GM13977 (cell line): Measurements from ENCODE around the gene MORF4L1.
"Not testable (repeated sequence)": the region's sequence is repeated elsewhere in the genome, so short reads cannot be mapped to it uniquely, and the experiment has no call there.

ENCODE experiments used
- DNase-seq: peaks from one replicate; pipeline ENCODE4 v3.0.0; 2012; ENCODE audit warnings: low spot score
- in situ Hi-C: fragments of 300-500 bp; cut with MboI; formaldehyde crosslinking; loops from one replicate; pipeline ENCODE4 v1.12.0; 2022; ENCODE audit warnings: low sequenced_read_pairs, low pct_unique_long_range_greater_than_20kb, mixed read lengths, inconsistent platforms; ENCODE audit not compliant: unreplicated experiment
- TF ChIP-seq, protein P1 (sequence below): IDR thresholded peaks from 2 replicates; pipeline ENCODE4 v1.5.1; 2012; ENCODE audit warnings: mild to moderate bottlenecking, control low read depth; ENCODE audit not compliant: insufficient read depth; ENCODE audit errors: extremely low read depth, missing control alignments

MORF4L1 gene

DNA sequence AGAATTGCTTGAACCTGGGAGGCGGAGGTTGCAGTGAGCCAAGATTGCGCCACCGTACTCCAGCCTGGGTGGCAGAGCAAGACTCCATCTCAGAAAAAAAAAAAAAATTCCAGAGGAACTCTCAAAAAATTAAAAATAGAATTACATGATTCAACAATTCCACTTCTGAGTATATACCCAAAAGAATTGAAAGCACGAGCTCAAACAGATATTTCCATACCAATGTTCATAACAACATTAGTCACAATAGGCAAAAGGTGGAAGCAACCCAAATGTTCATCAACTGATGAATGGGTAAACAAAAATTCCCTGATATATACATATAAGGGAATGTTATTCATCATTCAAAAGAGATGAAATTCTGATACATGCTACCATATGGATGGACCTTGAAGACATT lies 16.9 kb upstream of the MORF4L1 start:
- in situ Hi-C loops: no loop called here
- no peak for DNase-seq
- TF ChIP-seq, protein P1, sequence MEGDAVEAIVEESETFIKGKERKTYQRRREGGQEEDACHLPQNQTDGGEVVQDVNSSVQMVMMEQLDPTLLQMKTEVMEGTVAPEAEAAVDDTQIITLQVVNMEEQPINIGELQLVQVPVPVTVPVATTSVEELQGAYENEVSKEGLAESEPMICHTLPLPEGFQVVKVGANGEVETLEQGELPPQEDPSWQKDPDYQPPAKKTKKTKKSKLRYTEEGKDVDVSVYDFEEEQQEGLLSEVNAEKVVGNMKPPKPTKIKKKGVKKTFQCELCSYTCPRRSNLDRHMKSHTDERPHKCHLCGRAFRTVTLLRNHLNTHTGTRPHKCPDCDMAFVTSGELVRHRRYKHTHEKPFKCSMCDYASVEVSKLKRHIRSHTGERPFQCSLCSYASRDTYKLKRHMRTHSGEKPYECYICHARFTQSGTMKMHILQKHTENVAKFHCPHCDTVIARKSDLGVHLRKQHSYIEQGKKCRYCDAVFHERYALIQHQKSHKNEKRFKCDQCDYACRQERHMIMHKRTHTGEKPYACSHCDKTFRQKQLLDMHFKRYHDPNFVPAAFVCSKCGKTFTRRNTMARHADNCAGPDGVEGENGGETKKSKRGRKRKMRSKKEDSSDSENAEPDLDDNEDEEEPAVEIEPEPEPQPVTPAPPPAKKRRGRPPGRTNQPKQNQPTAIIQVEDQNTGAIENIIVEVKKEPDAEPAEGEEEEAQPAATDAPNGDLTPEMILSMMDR: no peak

DNA sequence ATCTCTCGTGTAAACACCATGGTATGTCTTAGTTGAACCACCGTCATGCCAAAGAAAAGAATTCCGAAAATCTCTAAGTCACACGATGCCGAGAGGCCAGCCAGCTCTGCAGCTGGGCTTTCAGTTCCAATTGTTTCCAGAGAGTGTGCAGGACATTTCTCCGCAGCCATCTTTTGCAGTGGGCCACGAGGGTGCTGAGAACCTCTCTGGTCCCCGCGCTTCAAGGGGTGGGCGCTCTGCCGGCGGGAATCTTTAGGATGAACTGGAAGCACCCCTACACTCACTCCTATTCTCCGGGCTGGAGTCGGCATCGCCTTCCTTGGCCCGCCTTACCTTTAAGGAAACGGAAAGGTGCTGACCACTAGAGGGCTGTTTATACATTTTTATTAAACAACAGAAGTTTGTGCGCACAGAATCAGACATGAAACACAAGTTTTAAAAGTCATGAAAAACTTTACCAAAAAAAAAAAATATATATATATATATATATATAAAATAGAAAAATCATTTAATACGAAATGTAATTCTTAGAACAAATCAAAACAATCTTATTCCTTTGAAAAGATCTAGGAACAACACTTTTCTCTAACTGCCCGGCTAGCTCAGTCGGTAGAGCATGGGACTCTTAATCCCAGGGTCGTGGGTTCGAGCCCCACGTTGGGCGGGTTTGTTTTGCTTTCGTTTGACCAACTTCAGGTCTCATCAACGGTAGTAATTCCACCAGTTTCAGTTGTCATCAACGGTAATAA lies 12.5 kb upstream of the MORF4L1 start:
- TF ChIP-seq, protein P1: peak; percentile 71
- peak; percentile 77 for DNase-seq
- in situ Hi-C loops: no loop called here

DNA sequence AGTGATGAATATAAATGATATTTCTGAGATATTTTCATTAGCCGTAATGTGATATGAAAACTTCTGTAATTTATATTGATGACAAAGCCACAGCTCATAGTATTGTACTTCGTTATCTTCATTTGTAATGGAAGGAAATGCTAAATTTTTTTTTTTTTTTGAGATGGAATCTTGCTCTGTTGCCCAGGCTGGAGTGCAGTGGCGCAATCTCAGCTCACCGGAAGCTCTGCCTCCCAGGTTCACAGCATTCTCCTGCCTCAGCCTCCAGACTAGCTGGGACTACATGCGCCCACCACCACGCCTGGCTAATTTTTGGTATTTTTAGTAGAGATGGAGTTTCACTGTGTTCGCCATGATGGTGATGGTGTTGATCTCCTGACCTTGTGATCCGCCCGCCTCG lies 7.1 kb upstream of the MORF4L1 start:
- in situ Hi-C loops: not testable (repeated sequence)

DNA sequence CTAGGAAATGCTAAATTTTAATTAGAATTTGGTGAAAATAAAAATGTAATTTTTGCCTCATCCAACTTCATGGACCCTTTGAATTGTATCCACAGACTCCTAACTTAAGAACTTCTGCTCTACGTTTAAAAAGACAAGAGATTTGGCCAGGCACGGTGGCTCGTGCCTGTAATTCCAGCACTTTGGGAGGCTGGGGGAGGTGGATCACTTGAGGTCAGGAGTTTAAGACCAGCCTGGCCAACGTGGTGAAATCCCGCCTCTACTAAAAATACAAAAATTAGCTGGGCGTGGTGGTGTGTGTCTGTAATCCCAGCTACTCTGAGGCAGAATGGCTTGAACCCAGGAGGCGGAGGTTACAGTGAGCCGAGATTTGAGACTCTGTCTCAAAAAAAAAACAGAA lies 6.7 kb upstream of the MORF4L1 start:
- in situ Hi-C loops, DNase-seq: not testable (repeated sequence)

More for the DNA sequence above, 7.1 kb upstream of the MORF4L1 start:
- DNase-seq: not testable (repeated sequence)

DNA sequence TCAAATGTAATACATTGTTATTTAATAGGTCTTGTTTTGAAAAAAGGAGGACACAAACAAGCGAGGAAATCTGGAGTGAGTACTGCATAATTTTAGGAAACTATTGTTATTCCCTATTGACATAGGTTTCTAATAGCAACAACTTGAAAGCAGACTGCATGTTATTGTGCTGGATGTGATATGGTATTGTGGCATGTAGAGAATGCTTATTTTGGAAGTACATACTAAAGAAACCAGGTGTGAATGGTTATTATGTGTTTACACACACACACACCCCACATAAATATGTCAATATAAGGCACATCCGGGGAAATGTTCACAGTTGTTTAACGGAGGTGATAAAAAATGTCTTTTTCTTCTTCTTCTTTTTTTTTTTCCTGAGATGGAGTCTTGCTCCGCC lies 5.9 kb upstream of the MORF4L1 start:
- TF ChIP-seq, protein P1: no peak
- in situ Hi-C loops: no loop called here
- DNase-seq: no peak

DNA sequence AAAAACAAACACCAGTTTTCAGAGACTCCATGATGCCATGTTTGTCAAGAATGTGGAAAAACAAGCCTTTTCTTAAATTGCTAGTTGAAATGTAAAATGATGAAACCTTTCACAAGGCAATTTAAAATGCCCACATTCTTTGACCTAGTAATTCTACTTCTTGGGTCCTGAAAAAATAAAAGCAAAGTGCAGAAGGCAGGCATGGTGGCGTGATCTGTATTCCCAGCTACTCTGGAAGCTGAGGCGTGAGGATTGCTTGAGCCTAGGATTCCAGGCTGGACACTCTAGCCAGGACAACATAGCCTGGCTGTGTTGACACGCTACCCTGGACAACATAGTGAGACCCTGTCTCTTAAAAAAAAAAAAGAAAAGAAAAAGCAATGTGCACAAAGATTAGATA lies 4.3 kb upstream of the MORF4L1 start:
- in situ Hi-C loops: no loop called here

DNA sequence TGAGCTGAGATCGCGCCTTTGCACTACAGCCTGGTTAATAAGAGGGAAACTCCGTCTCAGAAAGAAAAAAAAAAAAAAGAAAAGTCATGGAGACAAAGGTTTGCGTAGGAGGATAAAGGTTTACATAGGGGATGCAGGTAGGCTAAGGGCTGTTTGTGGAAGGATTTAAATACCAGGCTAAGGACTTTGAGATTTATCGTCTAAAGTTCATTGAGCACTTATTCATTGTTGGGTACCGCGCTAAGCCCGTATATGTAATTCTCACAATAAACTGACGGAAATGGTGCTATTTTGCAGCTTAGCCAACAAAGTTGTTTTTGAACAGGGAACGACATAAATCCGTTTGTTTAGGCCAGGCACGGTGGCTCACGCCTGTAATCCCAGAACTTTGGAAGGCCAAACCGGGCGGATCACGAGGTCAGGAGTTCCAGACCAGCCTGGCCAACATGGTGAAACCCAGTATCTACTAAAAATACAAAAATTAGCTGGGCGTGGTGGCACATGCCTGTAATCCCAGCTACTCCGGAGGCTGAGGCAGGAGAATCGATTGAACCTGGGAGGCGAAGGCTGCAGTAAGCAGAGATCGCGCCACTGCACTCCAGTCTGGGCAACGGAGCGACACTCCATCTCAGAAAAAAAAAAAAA lies 1.1 kb upstream of the MORF4L1 start:
- DNase-seq, in situ Hi-C loops: not testable (repeated sequence)

More for the DNA sequence above, 4.3 kb upstream of the MORF4L1 start:
- no peak for DNase-seq
- TF ChIP-seq, protein P1: no peak

DNA sequence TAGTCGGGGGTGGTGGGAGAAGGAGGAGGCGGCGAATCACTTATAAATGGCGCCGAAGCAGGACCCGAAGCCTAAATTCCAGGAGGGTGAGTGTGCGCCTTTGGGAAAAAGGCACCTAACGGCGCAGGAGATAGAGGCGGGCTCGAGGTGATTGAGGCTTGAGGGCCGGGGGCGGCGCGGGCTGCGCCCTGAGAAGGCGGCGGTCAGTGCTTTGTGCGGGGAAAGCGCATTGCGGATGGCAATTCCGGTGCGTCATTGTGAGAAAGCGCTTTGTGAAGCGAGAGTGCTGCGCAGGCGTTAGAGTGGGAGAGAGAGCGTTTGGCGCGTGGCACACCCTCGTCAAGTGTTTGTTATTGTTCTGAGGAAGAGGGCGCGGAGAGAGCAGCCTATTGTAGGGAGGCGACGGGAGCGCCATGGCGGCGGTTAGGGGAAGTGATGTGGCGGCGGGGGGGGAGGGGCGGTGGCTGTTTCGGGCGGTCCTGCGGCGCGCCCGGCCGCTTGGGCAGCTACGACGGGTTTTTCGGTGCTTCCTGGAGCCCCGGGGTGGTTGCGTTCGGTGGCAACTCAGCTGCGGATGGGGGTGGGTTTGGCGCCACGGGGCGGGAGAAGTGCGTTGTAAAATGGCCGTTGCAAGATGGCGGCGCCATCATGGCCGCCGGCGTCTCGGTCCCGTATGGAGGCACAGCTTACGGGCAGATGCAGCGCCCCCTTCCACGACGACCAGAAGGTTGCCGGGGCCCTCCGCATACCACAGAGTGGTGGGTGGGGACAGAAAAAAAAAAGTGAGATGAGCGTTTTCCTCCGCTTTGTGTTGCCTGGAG lies 492 bp downstream of the MORF4L1 start:
- TF ChIP-seq, protein P1: peak; percentile 73
- in situ Hi-C loops: no loop called here
- DNase-seq: peak; percentile 88
